ENCODE measurements around the gene PRR36.

The PRR36 gene

GRCh38 chr19:7843521-7843920 lies 30.7 kb downstream of the PRR36 start:
- in situ Hi-C loops (cut with HindIII; ENCODE audit: low sequenced_read_pairs) = no loop called here
- TF ChIP-seq CTCF (IDR thresholded peaks at IDR 0.05; ENCODE audit: low read depth, low read length, missing control alignments) = no peak
- no peak overlapping the region for H3K4me3 ChIP-seq (ENCODE audit: low read depth, low read length)
- no peak for DNase-seq (ENCODE audit: low read depth)

- TF ChIP-seq CTCF (IDR thresholded peaks at IDR 0.05; ENCODE audit: low read depth, low read length, missing control alignments) = no peak
- in situ Hi-C loops (cut with HindIII; ENCODE audit: low sequenced_read_pairs) = no loop called here
- DNase-seq (ENCODE audit: low read depth) = no peak
- no peak overlapping the region for H3K4me3 ChIP-seq (ENCODE audit: low read depth, low read length)
Measured at GRCh38 chr19:7842661-7843294, 31.4 kb downstream of the PRR36 start.

GRCh38 chr19:7841751-7842660 lies 32.2 kb downstream of the PRR36 start:
- no peak for TF ChIP-seq CTCF (IDR thresholded peaks at IDR 0.05; ENCODE audit: low read depth, low read length, missing control alignments)
- in situ Hi-C loops (cut with HindIII; ENCODE audit: low sequenced_read_pairs) = no loop called here
- H3K4me3 ChIP-seq (ENCODE audit: low read depth, low read length) = no peak overlapping the region
- DNase-seq (ENCODE audit: low read depth) = no peak

- H3K4me3 ChIP-seq (ENCODE audit: low read depth, low read length) = no peak overlapping the region
- TF ChIP-seq CTCF (IDR thresholded peaks at IDR 0.05; ENCODE audit: low read depth, low read length, missing control alignments) = no peak
- in situ Hi-C loops (cut with HindIII; ENCODE audit: low sequenced_read_pairs) = no loop called here
- DNase-seq (ENCODE audit: low read depth) = no peak
Measured at GRCh38 chr19:7840629-7841028, 33.6 kb downstream of the PRR36 start.

- no peak for DNase-seq (ENCODE audit: low read depth)
- TF ChIP-seq CTCF (IDR thresholded peaks at IDR 0.05; ENCODE audit: low read depth, low read length, missing control alignments) = no peak
- H3K4me3 ChIP-seq (ENCODE audit: low read depth, low read length) = no peak overlapping the region
- in situ Hi-C loops (cut with HindIII; ENCODE audit: low sequenced_read_pairs) = no loop called here
Measured at GRCh38 chr19:7839476-7839875, 34.7 kb downstream of the PRR36 start.

GRCh38 chr19:7833225-7834099 lies 40.7 kb downstream of the PRR36 start:
- no peak for DNase-seq (ENCODE audit: low read depth)
- no peak overlapping the region for H3K4me3 ChIP-seq (ENCODE audit: low read depth, low read length)
- TF ChIP-seq CTCF (IDR thresholded peaks at IDR 0.05; ENCODE audit: low read depth, low read length, missing control alignments) = no peak
- in situ Hi-C loops (cut with HindIII; ENCODE audit: low sequenced_read_pairs) = no loop called here
